Ovary (tissue), 3 donors: Measurements from ENCODE around the gene ETS1.

ENCODE experiments used
- EP300 ChIP-seq: sonication (generic); formaldehyde crosslinking; IDR thresholded peaks from one replicate; pipeline ENCODE4 v1.6.1; 2017; ENCODE audit warnings: antibody characterized with exemption
- TF ChIP-seq, protein P1 (sequence below), 3 donors: fragments of 450-650 bp in 2 of 3; fragments of 200-600 bp in 1 of 3; IDR thresholded peaks; one replicate each; pipeline versions ENCODE4 v1.5.1 to v1.8.0; 2016 to 2022; ENCODE audit warnings: antibody characterized with exemption in 3 of 3, mild to moderate bottlenecking in 1 of 3
- donor health status: DM: no; HTN: no; CAD: no.

DNA sequence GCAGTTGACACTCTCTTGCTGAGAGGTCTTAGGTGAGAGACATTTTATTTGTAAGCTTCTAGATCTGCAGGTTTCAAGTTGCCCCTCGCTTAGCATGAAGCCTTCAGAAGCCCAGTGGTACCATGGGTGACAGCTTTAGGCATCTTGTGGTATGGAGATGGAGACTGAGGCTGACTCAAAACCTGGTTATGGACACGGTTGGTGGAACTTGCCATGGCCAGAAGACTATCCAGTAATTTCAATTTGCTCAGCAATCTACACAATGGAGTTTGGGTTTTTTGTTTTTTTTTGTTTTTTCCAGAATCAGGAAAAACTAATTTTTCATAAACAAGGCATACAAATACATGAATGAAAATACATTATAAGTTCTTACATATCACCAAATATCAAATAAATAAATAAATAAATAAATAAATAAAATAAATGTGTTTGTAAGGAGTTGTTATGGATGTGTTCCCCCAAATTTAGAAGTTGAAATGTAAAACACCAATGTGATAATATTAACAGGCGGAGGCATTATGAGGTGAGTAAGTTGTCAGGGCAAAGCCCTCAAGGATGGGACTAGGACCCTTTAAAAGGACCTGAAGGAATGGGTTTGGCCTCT lies 22.6 kb downstream of the ETS1 start:
- TF ChIP-seq, protein P1, sequence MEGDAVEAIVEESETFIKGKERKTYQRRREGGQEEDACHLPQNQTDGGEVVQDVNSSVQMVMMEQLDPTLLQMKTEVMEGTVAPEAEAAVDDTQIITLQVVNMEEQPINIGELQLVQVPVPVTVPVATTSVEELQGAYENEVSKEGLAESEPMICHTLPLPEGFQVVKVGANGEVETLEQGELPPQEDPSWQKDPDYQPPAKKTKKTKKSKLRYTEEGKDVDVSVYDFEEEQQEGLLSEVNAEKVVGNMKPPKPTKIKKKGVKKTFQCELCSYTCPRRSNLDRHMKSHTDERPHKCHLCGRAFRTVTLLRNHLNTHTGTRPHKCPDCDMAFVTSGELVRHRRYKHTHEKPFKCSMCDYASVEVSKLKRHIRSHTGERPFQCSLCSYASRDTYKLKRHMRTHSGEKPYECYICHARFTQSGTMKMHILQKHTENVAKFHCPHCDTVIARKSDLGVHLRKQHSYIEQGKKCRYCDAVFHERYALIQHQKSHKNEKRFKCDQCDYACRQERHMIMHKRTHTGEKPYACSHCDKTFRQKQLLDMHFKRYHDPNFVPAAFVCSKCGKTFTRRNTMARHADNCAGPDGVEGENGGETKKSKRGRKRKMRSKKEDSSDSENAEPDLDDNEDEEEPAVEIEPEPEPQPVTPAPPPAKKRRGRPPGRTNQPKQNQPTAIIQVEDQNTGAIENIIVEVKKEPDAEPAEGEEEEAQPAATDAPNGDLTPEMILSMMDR (IDR thresholded peaks at IDR 0.05) = no peak
- no peak for TF ChIP-seq EP300
